Sigmoid colon (tissue), 4 donors: ENCODE data around the gene CDC14B.

Experiments used
- CTCF ChIP-seq, 4 experiments: fragments of 450-650 bp in 3 of 4; fragments of 200-600 bp in 1 of 4; IDR thresholded peaks; one replicate each; pipeline ENCODE4 v1.5.1; 2016 to 2019; ENCODE audit warnings: antibody characterized with exemption in 4 of 4, mild to moderate bottlenecking in 3 of 4, moderate library complexity in 2 of 4
- POLR2AphosphoS5 ChIP-seq, 4 donors: sonication (generic); formaldehyde crosslinking; IDR thresholded peaks; one replicate each; pipeline ENCODE4 v1.6.1; 2017; ENCODE audit warnings: antibody characterized with exemption in 4 of 4

GRCh38 chr9:96501633-96502538 is 117.8 kb downstream of the CDC14B start:
- no peak for TF ChIP-seq CTCF (IDR thresholded peaks at IDR 0.05)
- TF ChIP-seq POLR2AphosphoS5 (IDR thresholded peaks at IDR 0.05), result no peak
